ENCODE data around the gene RBM48.

The RBM48 gene

GRCh38 chr7:92496876-92497275 is 31.7 kb upstream of the RBM48 start:
- Histone ChIP-seq H2BK15ac (ENCODE audit: low read length) (no peak overlapping the region), H3K36me3 (replicated peaks in 1 of 2; ENCODE audit: control insufficient read depth in 2 of 2, insufficient read depth in 2 of 2, low read length in 2 of 2) (peaks cover 13 to 98% of the 10 kb centered on the region in 2 donors), H3K27ac (replicated peaks; ENCODE audit: low read length) (no peak overlapping the region), H4K8ac (ENCODE audit: low read depth, low read length) (no peak overlapping the region), H3K4me1 (ENCODE audit: control insufficient read depth in 2 of 2, insufficient read depth in 1 of 2, low read depth in 1 of 2, low read length in 2 of 2) (no peaks in the 10 kb centered on the region), H3K4me2 (ENCODE audit: insufficient read depth, low read length, poor library complexity, severe bottlenecking) (no peak overlapping the region), H2AFZ (ENCODE audit: low read length) (no peak overlapping the region), H3K9ac (ENCODE audit: low read depth, low read length, poor library complexity) (no peak overlapping the region), H2BK120ac (ENCODE audit: low read depth, low read length) (no peak overlapping the region), H3K14ac (ENCODE audit: low read length) (no peak overlapping the region), H3K27me3 (ENCODE audit: control insufficient read depth in 3 of 3, insufficient read depth in 3 of 3, low read depth in 1 of 3, low read length in 3 of 3) (no peaks in the 10 kb centered on the region), H2BK12ac (ENCODE audit: low read length) (no peak overlapping the region), H3K23ac (ENCODE audit: low read depth, low read length, poor library complexity) (no peak overlapping the region), H3K9me3 (replicated peaks in 1 of 2; ENCODE audit: control insufficient read depth in 2 of 2, insufficient read depth in 1 of 2, low read depth in 1 of 2, low read length in 2 of 2) (no peaks in the 10 kb centered on the region), H3K4me3 (ENCODE audit: low read length in 2 of 2) (no peak overlapping the region), H3K18ac (ENCODE audit: low read length) (no peak overlapping the region), H2AK5ac (ENCODE audit: low read depth, low read length) (no peak overlapping the region), H3K4ac (ENCODE audit: low read length) (no peak overlapping the region), H3K79me1 (ENCODE audit: low read depth, low read length) (no peaks in the 10 kb centered on the region), H4K91ac (ENCODE audit: low read depth, low read length, poor library complexity) (no peak overlapping the region), H2BK5ac (ENCODE audit: low read length) (no peak overlapping the region)
- no CpG with 5 or more reads among the region's 2 CpGs for WGBS, 2 donors (ENCODE audit: extremely low coverage in 2 of 2, insufficient read length in 2 of 2, insufficient replicate concordance in 1 of 2)
- no peak for DNase-seq (ENCODE audit: low spot score)

GRCh38 chr7:92498557-92498956 is 30.0 kb upstream of the RBM48 start:
- H3K4me3 ChIP-seq (ENCODE audit: low read length in 2 of 2) = no peak overlapping the region
- WGBS, 2 donors (ENCODE audit: extremely low coverage in 2 of 2, insufficient read length in 2 of 2, insufficient replicate concordance in 1 of 2) = no CpG with 5 or more reads among the region's 2 CpGs
- no peak overlapping the region for H2BK5ac ChIP-seq (ENCODE audit: low read length)
- no peak overlapping the region for H3K23ac ChIP-seq (ENCODE audit: low read depth, low read length, poor library complexity)
- H2BK15ac ChIP-seq (ENCODE audit: low read length) = no peak overlapping the region
- no peak overlapping the region for H3K4ac ChIP-seq (ENCODE audit: low read length)
- no peak overlapping the region for H2BK120ac ChIP-seq (ENCODE audit: low read depth, low read length)
- H3K79me1 ChIP-seq (ENCODE audit: low read depth, low read length) = no peaks in the 10 kb centered on the region
- H3K9me3 ChIP-seq (replicated peaks in 1 of 2; ENCODE audit: control insufficient read depth in 2 of 2, insufficient read depth in 1 of 2, low read depth in 1 of 2, low read length in 2 of 2) = no peaks in the 10 kb centered on the region
- H2AFZ ChIP-seq (ENCODE audit: low read length) = no peak overlapping the region
- H3K14ac ChIP-seq (ENCODE audit: low read length) = no peak overlapping the region
- H3K18ac ChIP-seq (ENCODE audit: low read length) = no peak overlapping the region
- H3K4me1 ChIP-seq (ENCODE audit: control insufficient read depth in 2 of 2, insufficient read depth in 1 of 2, low read depth in 1 of 2, low read length in 2 of 2) = no peaks in the 10 kb centered on the region
- no peak overlapping the region for H2AK5ac ChIP-seq (ENCODE audit: low read depth, low read length)
- peaks cover 10 to 98% of the 10 kb centered on the region in 2 donors for H3K36me3 ChIP-seq (replicated peaks in 1 of 2; ENCODE audit: control insufficient read depth in 2 of 2, insufficient read depth in 2 of 2, low read length in 2 of 2)
- H3K4me2 ChIP-seq (ENCODE audit: insufficient read depth, low read length, poor library complexity, severe bottlenecking) = no peak overlapping the region
- no peak overlapping the region for H4K8ac ChIP-seq (ENCODE audit: low read depth, low read length)
- H3K27ac ChIP-seq (replicated peaks; ENCODE audit: low read length) = no peak overlapping the region
- H2BK12ac ChIP-seq (ENCODE audit: low read length) = no peak overlapping the region
- H4K91ac ChIP-seq (ENCODE audit: low read depth, low read length, poor library complexity) = no peak overlapping the region
- H3K9ac ChIP-seq (ENCODE audit: low read depth, low read length, poor library complexity) = no peak overlapping the region
- no peaks in the 10 kb centered on the region for H3K27me3 ChIP-seq (ENCODE audit: control insufficient read depth in 3 of 3, insufficient read depth in 3 of 3, low read depth in 1 of 3, low read length in 3 of 3)
- no peak for DNase-seq (ENCODE audit: low spot score)

- no peak overlapping the region for H2AFZ ChIP-seq (ENCODE audit: low read length)
- H3K4me3 ChIP-seq (ENCODE audit: low read length in 2 of 2) = no peak overlapping the region
- no peak overlapping the region for H3K27ac ChIP-seq (replicated peaks; ENCODE audit: low read length)
- H2BK12ac ChIP-seq (ENCODE audit: low read length) = no peak overlapping the region
- H3K18ac ChIP-seq (ENCODE audit: low read length) = no peak overlapping the region
- H2BK5ac ChIP-seq (ENCODE audit: low read length) = no peak overlapping the region
- no peaks in the 10 kb centered on the region for H3K4me1 ChIP-seq (ENCODE audit: control insufficient read depth in 2 of 2, insufficient read depth in 1 of 2, low read depth in 1 of 2, low read length in 2 of 2)
- no peak overlapping the region for H2BK120ac ChIP-seq (ENCODE audit: low read depth, low read length)
- no peak overlapping the region for H4K8ac ChIP-seq (ENCODE audit: low read depth, low read length)
- no peak overlapping the region for H3K4me2 ChIP-seq (ENCODE audit: insufficient read depth, low read length, poor library complexity, severe bottlenecking)
- no CpG with 5 or more reads among the region's 2 CpGs for WGBS, 2 donors (ENCODE audit: extremely low coverage in 2 of 2, insufficient read length in 2 of 2, insufficient replicate concordance in 1 of 2)
- DNase-seq (ENCODE audit: low spot score) = no peak
- H2BK15ac ChIP-seq (ENCODE audit: low read length) = no peak overlapping the region
- no peak overlapping the region for H3K23ac ChIP-seq (ENCODE audit: low read depth, low read length, poor library complexity)
- H3K9me3 ChIP-seq (replicated peaks in 1 of 2; ENCODE audit: control insufficient read depth in 2 of 2, insufficient read depth in 1 of 2, low read depth in 1 of 2, low read length in 2 of 2) = no peaks in the 10 kb centered on the region
- no peak overlapping the region for H2AK5ac ChIP-seq (ENCODE audit: low read depth, low read length)
- peaks cover 11 to 95% of the 10 kb centered on the region in 2 donors for H3K36me3 ChIP-seq (replicated peaks in 1 of 2; ENCODE audit: control insufficient read depth in 2 of 2, insufficient read depth in 2 of 2, low read length in 2 of 2)
- H3K79me1 ChIP-seq (ENCODE audit: low read depth, low read length) = no peaks in the 10 kb centered on the region
- no peak overlapping the region for H3K4ac ChIP-seq (ENCODE audit: low read length)
- H4K91ac ChIP-seq (ENCODE audit: low read depth, low read length, poor library complexity) = no peak overlapping the region
- no peak overlapping the region for H3K14ac ChIP-seq (ENCODE audit: low read length)
- no peak overlapping the region for H3K9ac ChIP-seq (ENCODE audit: low read depth, low read length, poor library complexity)
- H3K27me3 ChIP-seq (ENCODE audit: control insufficient read depth in 3 of 3, insufficient read depth in 3 of 3, low read depth in 1 of 3, low read length in 3 of 3) = no peaks in the 10 kb centered on the region
These were observed 24.8 kb upstream of the RBM48 start for GRCh38 chr7:92503767-92504166.

- no peak overlapping the region for H3K18ac ChIP-seq (ENCODE audit: low read length)
- no peak overlapping the region for H2AK5ac ChIP-seq (ENCODE audit: low read depth, low read length)
- no peak overlapping the region for H3K4me2 ChIP-seq (ENCODE audit: insufficient read depth, low read length, poor library complexity, severe bottlenecking)
- H2BK12ac ChIP-seq (ENCODE audit: low read length) = no peak overlapping the region
- no peak overlapping the region for H2BK5ac ChIP-seq (ENCODE audit: low read length)
- H3K4me3 ChIP-seq (ENCODE audit: low read length in 2 of 2) = no peak overlapping the region
- no peak overlapping the region for H4K91ac ChIP-seq (ENCODE audit: low read depth, low read length, poor library complexity)
- no peaks in the 10 kb centered on the region for H3K4me1 ChIP-seq (ENCODE audit: control insufficient read depth in 2 of 2, insufficient read depth in 1 of 2, low read depth in 1 of 2, low read length in 2 of 2)
- H4K8ac ChIP-seq (ENCODE audit: low read depth, low read length) = no peak overlapping the region
- H2BK120ac ChIP-seq (ENCODE audit: low read depth, low read length) = no peak overlapping the region
- no peak overlapping the region for H2AFZ ChIP-seq (ENCODE audit: low read length)
- no peak for DNase-seq (ENCODE audit: low spot score)
- H3K4ac ChIP-seq (ENCODE audit: low read length) = no peak overlapping the region
- H3K27me3 ChIP-seq (ENCODE audit: control insufficient read depth in 3 of 3, insufficient read depth in 3 of 3, low read depth in 1 of 3, low read length in 3 of 3) = no peaks in the 10 kb centered on the region
- no peak overlapping the region for H3K14ac ChIP-seq (ENCODE audit: low read length)
- H3K9me3 ChIP-seq (replicated peaks in 1 of 2; ENCODE audit: control insufficient read depth in 2 of 2, insufficient read depth in 1 of 2, low read depth in 1 of 2, low read length in 2 of 2) = no peaks in the 10 kb centered on the region
- H3K27ac ChIP-seq (replicated peaks; ENCODE audit: low read length) = no peak overlapping the region
- H3K23ac ChIP-seq (ENCODE audit: low read depth, low read length, poor library complexity) = no peak overlapping the region
- no peak overlapping the region for H2BK15ac ChIP-seq (ENCODE audit: low read length)
- H3K79me1 ChIP-seq (ENCODE audit: low read depth, low read length) = no peaks in the 10 kb centered on the region
- no CpG with 5 or more reads among the region's 3 CpGs for WGBS, 2 donors (ENCODE audit: extremely low coverage in 2 of 2, insufficient read length in 2 of 2, insufficient replicate concordance in 1 of 2)
- H3K9ac ChIP-seq (ENCODE audit: low read depth, low read length, poor library complexity) = no peak overlapping the region
- peaks cover 9 to 95% of the 10 kb centered on the region in 2 donors for H3K36me3 ChIP-seq (replicated peaks in 1 of 2; ENCODE audit: control insufficient read depth in 2 of 2, insufficient read depth in 2 of 2, low read length in 2 of 2)
These were observed 24.0 kb upstream of the RBM48 start for GRCh38 chr7:92504563-92504962.
